ENCODE data around the gene KIAA1549.

The KIAA1549 gene

DNA sequence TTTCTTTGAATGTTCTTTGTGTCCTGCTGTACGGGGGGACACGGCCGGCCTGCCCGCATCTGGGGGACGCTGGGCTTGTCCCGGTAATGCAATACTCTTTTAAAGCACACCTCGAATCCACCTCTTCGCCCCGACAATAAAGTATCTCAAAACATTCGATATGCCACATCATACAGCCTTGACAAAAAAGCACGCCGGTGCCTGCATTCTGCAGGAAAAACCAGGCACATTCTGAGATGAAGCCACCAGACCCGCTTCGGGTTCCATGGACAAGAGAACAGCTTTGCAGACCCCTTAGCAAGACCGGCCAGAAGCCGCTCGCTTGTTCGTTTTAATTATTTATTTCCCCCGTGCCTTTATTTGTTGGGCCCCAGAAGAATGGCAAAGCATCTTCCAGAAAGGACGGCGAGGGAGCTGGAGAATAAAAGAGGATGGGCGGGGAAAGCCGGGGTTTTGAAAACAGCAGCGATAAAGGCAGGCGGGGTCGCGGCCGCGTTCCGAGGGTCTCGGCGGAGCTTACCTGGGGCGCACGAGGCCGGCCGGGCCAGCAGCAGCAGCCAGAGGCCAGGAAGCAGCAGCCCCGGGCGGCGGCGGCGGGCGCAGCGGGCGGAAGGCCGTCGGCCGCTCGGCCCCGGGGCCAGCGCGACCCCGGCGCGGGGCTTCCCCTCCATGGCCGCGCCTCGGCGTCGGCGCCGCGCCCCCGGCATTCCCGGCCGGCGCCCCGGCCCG is 462 bp downstream of the KIAA1549 start (continued):
- TF ChIP-seq, protein P1, sequence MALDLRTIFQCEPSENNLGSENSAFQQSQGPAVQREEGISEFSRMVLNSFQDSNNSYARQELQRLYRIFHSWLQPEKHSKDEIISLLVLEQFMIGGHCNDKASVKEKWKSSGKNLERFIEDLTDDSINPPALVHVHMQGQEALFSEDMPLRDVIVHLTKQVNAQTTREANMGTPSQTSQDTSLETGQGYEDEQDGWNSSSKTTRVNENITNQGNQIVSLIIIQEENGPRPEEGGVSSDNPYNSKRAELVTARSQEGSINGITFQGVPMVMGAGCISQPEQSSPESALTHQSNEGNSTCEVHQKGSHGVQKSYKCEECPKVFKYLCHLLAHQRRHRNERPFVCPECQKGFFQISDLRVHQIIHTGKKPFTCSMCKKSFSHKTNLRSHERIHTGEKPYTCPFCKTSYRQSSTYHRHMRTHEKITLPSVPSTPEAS (tag by site-specific recombination; IDR thresholded peaks at IDR 0.05), result no peak
- no peak for TF ChIP-seq ZNF623 (tag by site-specific recombination; IDR thresholded peaks at IDR 0.05)
- TF ChIP-seq, protein P2, sequence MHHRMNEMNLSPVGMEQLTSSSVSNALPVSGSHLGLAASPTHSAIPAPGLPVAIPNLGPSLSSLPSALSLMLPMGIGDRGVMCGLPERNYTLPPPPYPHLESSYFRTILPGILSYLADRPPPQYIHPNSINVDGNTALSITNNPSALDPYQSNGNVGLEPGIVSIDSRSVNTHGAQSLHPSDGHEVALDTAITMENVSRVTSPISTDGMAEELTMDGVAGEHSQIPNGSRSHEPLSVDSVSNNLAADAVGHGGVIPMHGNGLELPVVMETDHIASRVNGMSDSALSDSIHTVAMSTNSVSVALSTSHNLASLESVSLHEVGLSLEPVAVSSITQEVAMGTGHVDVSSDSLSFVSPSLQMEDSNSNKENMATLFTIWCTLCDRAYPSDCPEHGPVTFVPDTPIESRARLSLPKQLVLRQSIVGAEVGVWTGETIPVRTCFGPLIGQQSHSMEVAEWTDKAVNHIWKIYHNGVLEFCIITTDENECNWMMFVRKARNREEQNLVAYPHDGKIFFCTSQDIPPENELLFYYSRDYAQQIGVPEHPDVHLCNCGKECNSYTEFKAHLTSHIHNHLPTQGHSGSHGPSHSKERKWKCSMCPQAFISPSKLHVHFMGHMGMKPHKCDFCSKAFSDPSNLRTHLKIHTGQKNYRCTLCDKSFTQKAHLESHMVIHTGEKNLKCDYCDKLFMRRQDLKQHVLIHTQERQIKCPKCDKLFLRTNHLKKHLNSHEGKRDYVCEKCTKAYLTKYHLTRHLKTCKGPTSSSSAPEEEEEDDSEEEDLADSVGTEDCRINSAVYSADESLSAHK (tag by site-specific recombination; IDR thresholded peaks at IDR 0.05), result no peak
- TF ChIP-seq, protein P3, sequence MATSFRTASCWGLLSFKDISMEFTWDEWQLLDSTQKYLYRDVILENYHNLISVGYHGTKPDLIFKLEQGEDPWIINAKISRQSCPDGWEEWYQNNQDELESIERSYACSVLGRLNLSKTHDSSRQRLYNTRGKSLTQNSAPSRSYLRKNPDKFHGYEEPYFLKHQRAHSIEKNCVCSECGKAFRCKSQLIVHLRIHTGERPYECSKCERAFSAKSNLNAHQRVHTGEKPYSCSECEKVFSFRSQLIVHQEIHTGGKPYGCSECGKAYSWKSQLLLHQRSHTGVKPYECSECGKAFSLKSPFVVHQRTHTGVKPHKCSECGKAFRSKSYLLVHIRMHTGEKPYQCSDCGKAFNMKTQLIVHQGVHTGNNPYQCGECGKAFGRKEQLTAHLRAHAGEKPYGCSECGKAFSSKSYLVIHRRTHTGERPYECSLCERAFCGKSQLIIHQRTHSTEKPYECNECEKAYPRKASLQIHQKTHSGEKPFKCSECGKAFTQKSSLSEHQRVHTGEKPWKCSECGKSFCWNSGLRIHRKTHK (tag by site-specific recombination; IDR thresholded peaks at IDR 0.05), result no peak
- no peak for TF ChIP-seq ZNF654 (tag by site-specific recombination; IDR thresholded peaks at IDR 0.05; ENCODE audit: low read depth)

DNA sequence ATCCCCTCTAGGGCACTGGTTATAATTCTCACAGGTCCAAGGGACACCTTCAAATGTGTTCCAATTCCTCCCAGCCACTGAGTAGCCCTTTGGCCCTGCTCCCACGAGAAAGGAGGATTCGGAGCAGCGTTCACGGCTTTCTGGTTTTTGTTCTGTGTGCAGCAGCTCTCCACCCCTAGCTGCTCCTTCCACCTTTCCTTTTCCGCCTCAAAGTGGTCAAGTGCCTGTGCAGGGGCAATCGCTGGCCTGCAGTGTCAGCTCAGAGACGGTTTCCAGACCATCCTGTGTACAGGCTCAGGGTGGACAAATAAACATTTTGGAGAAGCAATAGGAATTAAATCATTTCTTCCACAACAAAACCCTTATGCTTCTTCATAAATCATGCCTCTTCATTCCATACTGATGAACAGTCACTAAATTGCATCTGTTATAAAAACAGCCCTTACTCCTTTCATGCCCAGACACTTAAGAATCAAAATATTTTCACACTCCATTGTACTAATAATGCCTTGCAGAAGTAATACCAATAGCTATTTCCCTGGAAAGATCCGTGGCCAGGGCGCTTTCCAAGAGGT is 1.1 kb downstream of the KIAA1549 start:
- ChIA-PET POLR2A (no interaction called here), CTCF (interaction anchor here (0.6 to 1.6 kb wide), 4 partner anchors 65 to 872 kb away, joined by 4 to 7 read pairs (median 4); no protein-coding TSS in a partner anchor)
- no peak overlapping the region for H3K27ac ChIP-seq (ENCODE audit: extremely low read depth, low read depth, low read length)

DNA sequence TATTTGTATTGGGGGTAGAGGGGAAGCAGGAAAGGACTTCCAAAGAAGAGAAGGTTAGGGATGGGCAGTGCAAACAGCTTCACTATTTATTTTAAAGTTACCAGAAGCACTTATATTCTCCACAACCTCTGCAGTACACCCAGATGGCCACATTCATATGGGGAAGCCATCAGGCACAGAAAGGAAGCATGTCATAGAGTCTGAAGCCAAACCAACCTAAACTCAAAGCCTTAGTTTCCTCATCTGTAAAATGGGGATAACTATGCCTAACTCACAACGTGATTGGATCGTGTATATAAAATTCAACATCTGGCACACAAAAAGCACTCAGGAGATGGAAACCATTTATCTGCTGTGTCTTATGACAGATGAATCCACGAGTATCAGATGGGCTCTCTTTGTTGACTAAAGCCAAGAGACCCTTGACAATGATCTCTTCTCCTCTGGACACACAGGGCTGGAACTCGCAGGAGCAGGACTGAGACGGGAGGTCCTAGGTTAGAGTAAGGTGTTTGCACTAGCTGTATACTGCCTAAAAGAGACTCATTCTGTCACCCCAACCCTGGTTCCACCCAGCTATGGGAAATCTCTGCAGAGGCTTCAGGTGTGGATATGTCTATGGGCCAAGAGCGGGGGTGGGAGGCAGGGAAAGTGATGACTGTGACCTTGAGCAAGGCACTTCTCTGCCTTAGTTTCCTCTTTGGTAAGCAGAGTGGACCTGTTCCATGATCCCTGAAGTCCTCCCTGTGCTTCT is 1.8 kb downstream of the KIAA1549 start:
- no peak for TF ChIP-seq ZBTB21 (tag by site-specific recombination; IDR thresholded peaks at IDR 0.05)
- TF ChIP-seq ZSCAN30 (tag by site-specific recombination; IDR thresholded peaks at IDR 0.05), result 0 out of 2 replicates have a peak, but pooled peaks have one; percentile 25
- TF ChIP-seq ZNF214 (tag by site-specific recombination; IDR thresholded peaks at IDR 0.05; ENCODE audit: borderline replicate concordance), result no peak
- no peak for TF ChIP-seq ZNF211 (tag by site-specific recombination; IDR thresholded peaks at IDR 0.05; ENCODE audit: low read depth)
- TF ChIP-seq, protein P4, sequence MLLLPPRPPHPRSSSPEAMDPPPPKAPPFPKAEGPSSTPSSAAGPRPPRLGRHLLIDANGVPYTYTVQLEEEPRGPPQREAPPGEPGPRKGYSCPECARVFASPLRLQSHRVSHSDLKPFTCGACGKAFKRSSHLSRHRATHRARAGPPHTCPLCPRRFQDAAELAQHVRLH (tag by site-specific recombination; IDR thresholded peaks at IDR 0.05), result peak; percentile 32; the same call in 1 of the 2 replicates
- no peak for TF ChIP-seq IKZF3 (tag by site-specific recombination; IDR thresholded peaks at IDR 0.05)
- POLR2A ChIA-PET, result no interaction called here
- Histone ChIP-seq H3K27ac (ENCODE audit: extremely low read depth, low read depth, low read length) (no peak overlapping the region), H3K4me3 (ENCODE audit: low read depth, low read length) (no peak overlapping the region), H3K4me1 (ENCODE audit: control insufficient read depth, insufficient read depth, low read length) (peaks cover 4% of the 10 kb centered on the region; the same call in 1 of the 2 replicates), H3K36me3 (ENCODE audit: control insufficient read depth in 2 of 2, insufficient read depth in 1 of 2, low read length in 2 of 2) (no peaks in the 10 kb centered on the region), H3K9me3 (ENCODE audit: control insufficient read depth, insufficient read depth, low read depth, low read length) (no peaks in the 10 kb centered on the region)
- CTCF ChIA-PET, result interaction anchor here (1.3 to 1.6 kb wide), 2 partner anchors 38 to 93 kb away, joined by 5 to 7 read pairs; no protein-coding TSS in a partner anchor

More for the DNA sequence above, 1.1 kb downstream of the KIAA1549 start:
- peaks cover 4% of the 10 kb centered on the region; the same call in 1 of the 2 replicates for H3K4me1 ChIP-seq (ENCODE audit: control insufficient read depth, insufficient read depth, low read length)
- H3K9me3 ChIP-seq (ENCODE audit: control insufficient read depth, insufficient read depth, low read depth, low read length), result no peaks in the 10 kb centered on the region
- peak; percentile 30 for TF ChIP-seq ZNF600 (tag by site-specific recombination; IDR thresholded peaks at IDR 0.05)
- TF ChIP-seq ZBTB48 (tag by site-specific recombination; IDR thresholded peaks at IDR 0.05), result peak; percentile 41; the same call in 1 of the 2 replicates
- TF ChIP-seq TRIM28 (IDR thresholded peaks at IDR 0.05; ENCODE audit: borderline replicate concordance, low read length), result peak; percentile 51; the same call in 1 of the 2 replicates
- TF ChIP-seq, protein P5, sequence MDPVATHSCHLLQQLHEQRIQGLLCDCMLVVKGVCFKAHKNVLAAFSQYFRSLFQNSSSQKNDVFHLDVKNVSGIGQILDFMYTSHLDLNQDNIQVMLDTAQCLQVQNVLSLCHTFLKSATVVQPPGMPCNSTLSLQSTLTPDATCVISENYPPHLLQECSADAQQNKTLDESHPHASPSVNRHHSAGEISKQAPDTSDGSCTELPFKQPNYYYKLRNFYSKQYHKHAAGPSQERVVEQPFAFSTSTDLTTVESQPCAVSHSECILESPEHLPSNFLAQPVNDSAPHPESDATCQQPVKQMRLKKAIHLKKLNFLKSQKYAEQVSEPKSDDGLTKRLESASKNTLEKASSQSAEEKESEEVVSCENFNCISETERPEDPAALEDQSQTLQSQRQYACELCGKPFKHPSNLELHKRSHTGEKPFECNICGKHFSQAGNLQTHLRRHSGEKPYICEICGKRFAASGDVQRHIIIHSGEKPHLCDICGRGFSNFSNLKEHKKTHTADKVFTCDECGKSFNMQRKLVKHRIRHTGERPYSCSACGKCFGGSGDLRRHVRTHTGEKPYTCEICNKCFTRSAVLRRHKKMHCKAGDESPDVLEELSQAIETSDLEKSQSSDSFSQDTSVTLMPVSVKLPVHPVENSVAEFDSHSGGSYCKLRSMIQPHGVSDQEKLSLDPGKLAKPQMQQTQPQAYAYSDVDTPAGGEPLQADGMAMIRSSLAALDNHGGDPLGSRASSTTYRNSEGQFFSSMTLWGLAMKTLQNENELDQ (tag by site-specific recombination; IDR thresholded peaks at IDR 0.05; ENCODE audit: low read depth), result no peak
- H3K36me3 ChIP-seq (ENCODE audit: control insufficient read depth in 2 of 2, insufficient read depth in 1 of 2, low read length in 2 of 2), result no peaks in the 10 kb centered on the region
- H3K4me3 ChIP-seq (ENCODE audit: low read depth, low read length), result peak overlapping the region; percentile 67
